Nephron progenitor cell (in vitro differentiated cells): Measurements from ENCODE around the gene CCN2.
A peak's percentile ranks its signal among the peaks of the same experiment; 100 is the strongest.

Experiments used
- DNase-seq: peaks from one replicate; pipeline ENCODE4 v3.0.0; 2021
- H3K27ac Mint-ChIP-seq: 2 replicates; pipeline ENCODE4 v1.8.0; 2021; ENCODE audit warnings: mild to moderate bottlenecking, moderate library complexity, mixed read lengths
- H3K27me3 Mint-ChIP-seq: 2 replicates; pipeline ENCODE4 v1.8.0; 2021; ENCODE audit warnings: mild to moderate bottlenecking, low read depth, mixed read lengths; ENCODE audit not compliant: poor library complexity
- H3K36me3 Mint-ChIP-seq: 2 replicates; pipeline ENCODE4 v1.8.0; 2021; ENCODE audit warnings: low read depth, mixed read lengths
- H3K4me1 Mint-ChIP-seq: 2 replicates; pipeline ENCODE4 v1.8.0; 2021; ENCODE audit warnings: mixed read lengths
- H3K4me3 Mint-ChIP-seq: 2 replicates; pipeline ENCODE4 v1.8.0; 2021; ENCODE audit warnings: mild to moderate bottlenecking, moderate library complexity, mixed read lengths
- H3K9me3 Mint-ChIP-seq: 2 replicates; pipeline ENCODE4 v1.8.0; 2021; ENCODE audit warnings: mild to moderate bottlenecking, moderate library complexity, mixed read lengths
- CTCF ChIP-seq: fragments of 200-600 bp; sonication (generic); IDR thresholded peaks from 2 replicates; pipeline ENCODE4 v1.5.0; 2021; ENCODE audit warnings: antibody characterized with exemption

Gene CCN2

DNA sequence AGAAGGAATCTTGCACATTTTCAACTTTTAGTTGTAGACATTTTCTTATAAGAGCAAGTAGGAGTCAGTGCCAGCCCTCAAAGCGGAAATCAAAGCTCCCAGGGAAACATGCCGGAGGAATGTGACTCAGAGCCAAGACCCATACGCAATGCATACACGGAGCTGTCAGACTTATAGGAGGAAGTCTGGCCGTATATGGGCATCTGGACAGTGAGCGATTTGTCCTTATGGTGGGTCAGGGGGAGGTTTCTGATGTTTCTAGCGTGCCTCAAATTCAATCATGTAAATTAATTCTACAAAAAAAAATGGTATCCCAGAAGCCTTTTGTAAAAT, 3.6 kb upstream of the CCN2 start:
- Mint-ChIP-seq H3K36me3 (no peaks in the 10 kb centered on the region), H3K27me3 (peaks cover 14% of the 10 kb centered on the region), H3K4me3 (no peak overlapping the region), H3K4me1 (peaks cover 47% of the 10 kb centered on the region), H3K9me3 (no peaks in the 10 kb centered on the region), H3K27ac (peak overlapping the region; percentile 36)
- DNase-seq = no peak
- no peak for TF ChIP-seq CTCF

DNA sequence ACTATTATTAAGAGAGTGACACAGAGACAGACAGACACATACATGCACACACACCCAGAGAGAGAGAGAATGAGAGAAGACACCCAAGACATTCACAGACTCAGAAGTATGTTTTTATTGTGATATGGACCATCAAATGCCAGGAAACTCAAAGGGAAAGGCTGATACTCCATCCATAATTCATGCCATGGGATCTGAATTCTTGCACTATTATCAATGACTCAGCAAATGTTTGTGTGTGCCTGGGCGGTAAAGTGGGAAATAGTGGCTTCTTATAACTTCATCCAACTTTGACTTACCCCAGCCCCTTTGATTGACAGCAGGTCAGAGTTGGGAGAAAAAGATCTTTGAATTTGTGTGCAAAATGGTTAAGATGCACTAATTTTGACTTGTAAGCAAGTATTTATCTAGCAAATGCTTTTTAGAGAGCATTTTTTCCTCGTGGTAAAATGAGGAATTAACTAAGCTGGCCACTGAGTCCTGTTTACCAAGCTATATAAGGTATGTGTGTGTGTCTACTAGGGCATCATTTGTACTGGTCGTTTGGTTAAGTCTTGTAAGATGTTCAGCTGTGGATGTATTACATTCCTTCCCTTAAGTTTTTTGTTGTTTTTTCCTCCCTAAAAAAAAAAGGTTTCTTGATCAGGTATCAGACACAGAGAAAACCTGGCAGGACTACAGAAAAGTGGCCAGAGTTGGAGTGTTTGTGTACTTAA, 3.0 kb upstream of the CCN2 start:
- Mint-ChIP-seq H3K4me1 (peaks cover 53% of the 10 kb centered on the region), H3K9me3 (no peaks in the 10 kb centered on the region), H3K27me3 (peaks cover 14% of the 10 kb centered on the region), H3K36me3 (peaks cover 5% of the 10 kb centered on the region), H3K4me3 (no peak overlapping the region), H3K27ac (peak overlapping the region; percentile 36)
- no peak for DNase-seq
- TF ChIP-seq CTCF = no peak

GRCh38 chr6:131952886-131953509, 1.8 kb upstream of the CCN2 start:
- H3K36me3 Mint-ChIP-seq = peaks cover 8% of the 10 kb centered on the region
- no peak overlapping the region for H3K4me3 Mint-ChIP-seq
- no peak for TF ChIP-seq CTCF
- H3K27ac Mint-ChIP-seq = no peak overlapping the region
- H3K9me3 Mint-ChIP-seq = no peaks in the 10 kb centered on the region
- no peak for DNase-seq
- peaks cover 14% of the 10 kb centered on the region for H3K27me3 Mint-ChIP-seq
- peaks cover 55% of the 10 kb centered on the region for H3K4me1 Mint-ChIP-seq

GRCh38 chr6:131951576-131952230, 531 bp upstream of the CCN2 start:
- Mint-ChIP-seq H3K27ac (peak overlapping the region; percentile 87), H3K36me3 (peaks cover 12% of the 10 kb centered on the region), H3K4me1 (peaks cover 55% of the 10 kb centered on the region), H3K27me3 (peaks cover 14% of the 10 kb centered on the region), H3K4me3 (peak overlapping the region; percentile 85), H3K9me3 (no peaks in the 10 kb centered on the region)
- TF ChIP-seq CTCF = no peak
- no peak for DNase-seq

GRCh38 chr6:131949909-131950766, 1.0 kb downstream of the CCN2 start:
- H3K27me3 Mint-ChIP-seq = peaks cover 14% of the 10 kb centered on the region

More at GRCh38 chr6:131949909-131950766, 1.0 kb downstream of the CCN2 start:
- Mint-ChIP-seq H3K4me3 (peak overlapping the region; percentile 89), H3K9me3 (no peaks in the 10 kb centered on the region), H3K27ac (peak overlapping the region; percentile 57), H3K36me3 (peaks cover 12% of the 10 kb centered on the region), H3K4me1 (peaks cover 50% of the 10 kb centered on the region)
- TF ChIP-seq CTCF = peak; percentile 44
- peak; percentile 84 for DNase-seq
